ENCODE results near the gene STXBP2.

DNA sequence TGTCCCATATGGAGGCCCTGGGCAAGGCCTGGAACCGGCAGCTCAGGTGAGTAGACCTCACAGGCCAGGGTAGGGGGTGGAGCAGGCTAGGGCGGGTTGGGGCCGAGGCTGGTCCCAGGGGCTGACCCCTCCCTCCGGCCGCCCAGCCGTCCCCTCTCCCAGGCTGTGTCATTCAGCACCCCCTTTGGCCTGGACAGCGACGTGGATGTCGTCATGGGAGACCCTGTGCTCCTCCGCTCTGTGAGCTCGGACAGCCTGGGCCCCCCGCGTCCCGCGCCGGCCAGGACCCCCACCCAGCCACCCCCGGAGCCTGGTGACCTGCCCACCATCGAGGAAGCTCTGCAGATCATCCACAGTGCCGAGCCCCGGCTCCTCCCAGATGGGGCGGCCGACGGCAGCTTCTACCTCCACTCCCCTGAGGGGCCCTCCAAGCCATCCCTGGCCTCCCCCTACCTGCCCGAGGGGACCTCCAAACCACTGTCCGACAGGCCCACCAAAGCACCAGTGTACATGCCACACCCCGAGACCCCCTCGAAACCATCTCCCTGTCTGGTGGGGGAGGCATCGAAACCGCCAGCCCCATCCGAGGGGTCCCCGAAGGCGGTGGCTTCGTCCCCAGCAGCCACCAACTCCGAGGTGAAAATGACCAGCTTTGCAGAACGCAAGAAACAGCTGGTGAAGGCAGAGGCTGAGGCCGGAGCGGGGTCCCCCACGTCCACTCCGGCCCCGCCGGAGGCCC is 25.2 kb upstream of the STXBP2 start:
- TF ChIP-seq POLR2A (IDR thresholded peaks at IDR 0.05; ENCODE audit: low read depth) = no peak
- TF ChIP-seq CTCF (IDR thresholded peaks at IDR 0.05) = no peak
- TF ChIP-seq POLR2AphosphoS5 (IDR thresholded peaks at IDR 0.05) = no peak

Measured in esophagus muscularis mucosa (tissue), 3 donors.